GM19043 (cell line): ENCODE results near the gene PGAP2.
"Not testable (repeated sequence)": the region's sequence is repeated elsewhere in the genome, so short reads cannot be mapped to it uniquely, and the experiment has no call there.

Source experiments
- ATAC-seq: cut with Tn5 transposase; IDR thresholded peaks from one replicate; pipeline ENCODE4 v1.9.1; 2021; ENCODE audit warnings: low read depth; ENCODE audit not compliant: unreplicated experiment

Gene PGAP2

GRCh38 chr11:3803726-3804495 is 4.4 kb upstream of the PGAP2 start:
- ATAC-seq: no peak

GRCh38 chr11:3808861-3809623 is 682 bp downstream of the PGAP2 start:
- ATAC-seq: peak; percentile 82

- no peak for ATAC-seq
Observed at GRCh38 chr11:3809624-3809928, 1.2 kb downstream of the PGAP2 start.

GRCh38 chr11:3810446-3810845 is 2.1 kb downstream of the PGAP2 start:
- ATAC-seq: no peak

DNA sequence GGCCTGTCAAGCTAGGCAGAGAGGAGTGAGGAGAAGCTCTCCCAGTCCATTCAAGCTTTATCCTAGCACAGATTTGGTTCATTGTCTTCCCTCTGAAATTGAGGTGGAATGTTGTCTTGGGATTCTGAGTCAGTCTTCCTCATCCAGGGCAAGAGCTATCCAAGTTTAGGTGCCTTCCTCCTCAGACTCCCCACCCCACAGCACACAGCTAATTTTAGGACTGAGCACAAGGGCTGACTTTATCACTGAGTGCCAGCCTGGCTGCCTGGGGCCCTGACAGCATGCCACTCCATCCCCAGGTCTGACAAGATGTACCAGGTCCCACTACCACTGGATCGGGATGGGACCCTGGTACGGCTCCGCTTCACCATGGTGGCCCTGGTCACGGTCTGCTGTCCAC is 2.6 kb downstream of the PGAP2 start:
- no peak for ATAC-seq

GRCh38 chr11:3814832-3815231 is 6.5 kb downstream of the PGAP2 start:
- not testable (repeated sequence) for ATAC-seq

DNA sequence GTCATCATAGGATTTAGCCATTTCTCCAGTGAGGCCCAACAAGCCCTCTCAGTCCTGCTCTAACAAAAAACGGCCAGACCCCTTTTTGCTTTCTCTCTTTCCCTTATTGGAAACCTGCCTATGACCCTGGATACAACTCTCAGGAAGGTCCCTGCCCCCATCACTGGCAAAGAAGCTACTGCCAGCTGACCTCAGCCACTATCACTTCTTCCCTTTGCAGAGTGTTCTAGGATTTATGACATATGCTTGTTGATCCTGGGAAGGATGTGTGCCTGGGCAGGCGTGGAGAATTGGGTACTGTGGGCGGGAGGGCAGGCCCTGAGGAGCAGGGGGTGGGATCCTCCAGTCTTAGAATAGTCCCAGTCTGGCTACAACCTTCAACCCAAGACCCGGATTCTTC is 7.5 kb downstream of the PGAP2 start:
- no peak for ATAC-seq

- no peak for ATAC-seq
Observed at GRCh38 chr11:3816673-3817072, 8.3 kb downstream of the PGAP2 start.

GRCh38 chr11:3817181-3817800 is 8.9 kb downstream of the PGAP2 start:
- no peak for ATAC-seq

DNA sequence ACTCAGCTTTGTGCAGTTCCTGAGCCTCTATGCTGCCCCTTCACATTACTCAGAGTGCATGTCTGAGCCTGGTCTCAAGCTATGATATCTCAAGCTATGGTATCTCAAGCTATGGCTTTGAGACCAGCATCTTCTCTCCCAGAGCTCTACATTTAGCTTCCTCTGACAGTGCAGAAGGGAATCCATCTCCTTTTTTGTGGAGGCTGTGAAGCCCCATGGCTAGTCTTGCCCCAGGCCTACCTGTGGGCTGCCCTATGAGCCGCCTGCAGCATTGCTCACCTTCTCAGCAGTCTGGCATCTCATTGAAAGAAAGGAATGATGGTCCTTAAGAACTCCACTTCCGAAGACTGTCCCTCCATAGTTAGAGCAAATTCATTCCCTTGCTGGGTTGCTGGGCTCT is 12.6 kb downstream of the PGAP2 start:
- no peak for ATAC-seq

- ATAC-seq: no peak
Observed at GRCh38 chr11:3822312-3822711, 14.0 kb downstream of the PGAP2 start.

DNA sequence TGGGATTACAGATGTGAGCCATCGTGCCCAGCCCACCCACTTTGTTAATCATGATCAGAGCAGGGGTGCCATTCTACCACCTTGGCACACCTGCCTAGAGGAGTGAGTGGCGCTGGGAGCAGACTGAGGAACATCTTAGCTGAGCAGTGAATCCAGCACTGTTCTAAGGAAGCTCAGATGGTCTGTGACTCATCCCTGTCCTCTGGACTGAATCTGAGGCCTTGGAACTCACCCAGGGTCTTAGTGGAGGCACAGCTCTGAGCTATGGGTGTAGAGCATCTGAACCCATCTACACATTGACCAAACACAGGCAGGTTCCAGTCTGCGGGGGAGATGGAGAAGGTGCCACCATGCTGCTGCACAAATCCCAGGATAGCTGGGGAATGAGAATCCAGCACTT is 14.9 kb downstream of the PGAP2 start:
- no peak for ATAC-seq

- no peak for ATAC-seq
Observed at GRCh38 chr11:3823762-3824506, 15.6 kb downstream of the PGAP2 start.

DNA sequence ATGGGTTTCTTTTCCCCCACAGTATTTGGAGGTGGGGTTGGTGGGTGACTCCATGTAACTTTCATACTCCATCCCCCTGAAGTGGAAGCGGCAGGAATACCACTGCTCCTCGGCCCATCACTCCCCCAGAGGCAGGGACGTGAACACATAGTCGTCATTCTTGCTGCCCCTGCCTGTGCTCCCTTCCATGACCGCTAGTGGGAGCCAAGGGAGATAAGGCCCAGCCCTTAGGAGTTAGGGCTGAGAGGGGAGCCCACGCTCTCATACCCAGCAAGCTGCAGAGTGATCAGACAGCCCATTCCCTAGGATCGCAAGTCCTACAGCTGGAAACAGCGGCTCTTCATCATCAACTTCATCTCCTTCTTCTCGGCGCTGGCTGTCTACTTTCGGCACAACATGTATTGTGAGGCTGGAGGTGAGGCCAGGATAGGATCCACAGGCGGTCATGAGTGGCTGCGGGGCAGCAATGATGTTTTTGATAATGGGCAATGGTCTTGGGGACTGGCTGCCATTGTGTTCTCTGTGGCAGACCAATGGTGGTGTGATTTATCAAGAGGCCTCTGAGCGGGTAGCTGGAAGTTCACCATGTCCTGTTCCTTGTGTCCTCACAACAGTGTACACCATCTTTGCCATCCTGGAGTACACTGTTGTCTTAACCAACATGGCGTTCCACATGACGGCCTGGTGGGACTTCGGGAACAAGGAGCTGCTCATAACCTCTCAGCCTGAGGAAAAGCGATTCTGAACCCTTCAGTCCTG is 16.5 kb downstream of the PGAP2 start:
- ATAC-seq: peak; percentile 77

DNA sequence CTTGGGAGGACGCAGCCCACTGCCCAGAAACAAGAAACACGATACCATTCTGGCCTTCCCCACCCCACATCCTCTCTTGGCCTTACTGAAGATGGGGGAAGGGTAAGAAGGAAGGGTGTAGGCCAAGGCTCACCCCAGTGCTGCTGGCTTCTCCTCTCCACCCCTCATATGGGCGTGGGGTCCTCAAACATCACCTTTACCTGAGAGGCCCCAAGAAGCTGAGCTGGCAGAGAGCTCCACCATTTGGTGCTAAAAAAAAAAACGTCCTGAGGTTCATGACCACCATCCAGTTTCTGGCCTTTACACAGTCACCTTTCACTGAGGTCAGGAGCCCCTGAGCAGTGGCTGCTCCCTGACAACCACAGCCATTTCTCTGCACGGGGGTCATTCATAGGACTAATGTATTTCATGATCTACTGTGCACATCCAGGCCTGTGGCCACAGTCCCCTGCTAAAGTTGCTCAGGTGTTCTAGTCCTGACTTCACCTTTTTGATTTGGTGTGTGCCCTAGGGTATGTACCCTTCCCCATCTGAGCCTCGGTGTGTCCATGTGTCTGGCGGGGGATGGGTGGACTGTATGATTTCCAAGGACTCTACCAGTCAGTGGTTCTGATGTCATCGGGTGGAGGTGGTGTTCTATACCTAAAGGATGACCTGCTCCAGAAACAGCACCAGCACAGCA is 17.3 kb downstream of the PGAP2 start:
- no peak for ATAC-seq

DNA sequence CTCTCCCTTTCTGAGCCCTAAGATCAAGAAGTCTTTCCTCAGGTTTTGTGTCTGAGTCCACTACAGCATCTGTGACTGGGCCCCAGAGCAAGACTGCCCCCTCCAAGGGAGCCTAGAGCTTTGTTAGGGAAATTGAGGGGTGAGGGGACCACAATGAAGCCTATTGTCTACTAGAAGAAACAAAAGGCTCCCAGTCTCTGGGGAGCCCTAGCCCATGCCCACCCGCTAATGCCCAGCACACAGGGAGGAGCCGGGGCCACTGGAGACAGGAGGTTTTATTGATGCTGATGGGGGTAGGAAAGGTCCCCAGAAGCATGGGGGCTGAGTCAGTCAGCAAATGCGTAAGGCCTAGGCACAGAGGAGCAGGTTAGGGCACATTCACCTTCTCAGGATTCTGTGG is 18.4 kb downstream of the PGAP2 start:
- no peak for ATAC-seq

DNA sequence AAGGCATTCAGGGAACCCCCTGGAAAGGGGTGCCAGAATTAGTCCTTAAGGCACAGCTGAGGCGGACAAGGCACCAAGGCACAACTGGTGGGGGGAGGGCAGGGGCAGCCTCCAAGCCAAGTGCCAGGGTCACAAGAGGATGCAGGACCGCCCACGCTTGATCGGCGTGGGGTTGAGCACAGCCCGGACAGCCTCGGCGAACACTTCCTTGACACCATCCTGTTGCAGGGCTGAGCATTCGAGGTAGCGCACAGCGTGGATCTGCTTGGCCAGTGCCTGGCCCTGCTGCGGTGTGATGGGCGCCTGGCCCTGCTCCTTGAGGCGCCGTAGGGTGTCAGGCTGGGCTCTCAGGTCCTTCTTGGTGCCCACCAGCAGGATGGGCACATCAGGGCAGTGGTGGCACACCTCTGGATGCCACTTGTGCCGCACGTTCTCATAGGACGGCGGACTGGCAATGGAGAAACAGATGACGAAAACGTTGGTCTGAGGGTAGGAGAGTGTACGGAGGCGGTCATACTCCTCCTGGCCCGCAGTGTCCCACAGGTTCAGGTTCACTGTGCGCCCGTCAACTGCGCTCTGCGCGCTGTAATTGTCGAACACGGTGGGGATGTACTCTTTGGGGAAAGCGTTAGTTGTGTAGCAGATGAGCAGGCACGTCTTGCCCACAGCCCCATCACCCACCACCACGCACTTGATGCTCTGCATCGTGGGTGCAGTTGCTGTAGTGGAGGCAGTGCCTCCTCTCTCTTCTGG is 19.2 kb downstream of the PGAP2 start:
- ATAC-seq: no peak

DNA sequence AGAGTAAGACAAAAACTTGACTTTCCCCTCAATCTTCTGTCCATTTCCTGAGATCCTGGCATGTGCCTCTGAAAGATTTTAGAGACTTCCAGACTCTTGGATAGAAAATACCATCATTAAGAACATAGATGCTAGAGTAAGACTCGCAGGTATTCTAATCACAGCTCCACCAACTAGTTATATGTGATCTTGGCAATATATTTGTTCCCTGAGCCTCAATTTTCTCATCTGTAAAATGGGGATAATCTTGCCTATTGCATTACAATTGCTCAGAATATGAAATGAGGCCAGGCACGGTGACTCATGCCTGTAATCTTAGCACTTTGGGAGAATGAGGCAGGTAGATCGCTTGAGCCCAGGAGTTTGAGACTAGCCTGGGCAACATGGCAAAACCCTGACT is 21.7 kb downstream of the PGAP2 start:
- no peak for ATAC-seq

GRCh38 chr11:3830730-3831129 is 22.4 kb downstream of the PGAP2 start:
- ATAC-seq: no peak
